Osteoblast (primary cell): Measurements from ENCODE around the gene TBATA. TPM values are rescaled to one million over a fixed set of nuclear protein-coding genes. Genes with fewer than 3 reads are reported as not detected.

Experiments used
- DNase-seq: peaks from one replicate; pipeline ENCODE4 v3.0.0; 2011; ENCODE audit warnings: low spot score, mixed read lengths; ENCODE audit not compliant: insufficient read length; ENCODE audit errors: missing footprints
- H2AFZ ChIP-seq: 2 replicates; pipeline ENCODE4 v1.6.0; 2011; ENCODE audit warnings: mild to moderate bottlenecking, low read length
- H3K27ac ChIP-seq: 2 replicates; pipeline ENCODE4 v1.5.1; 2011; ENCODE audit warnings: mild to moderate bottlenecking, low read depth, low read length, moderate library complexity
- H3K27me3 ChIP-seq: 2 replicates; pipeline ENCODE4 v1.6.0; 2012; ENCODE audit warnings: mild to moderate bottlenecking, control low read depth, inconsistent platforms, low read length, moderate library complexity; ENCODE audit not compliant: insufficient read depth
- H3K36me3 ChIP-seq: 2 replicates; pipeline ENCODE4 v1.5.1; 2011; ENCODE audit warnings: mild to moderate bottlenecking, low read length, control low read depth, moderate library complexity; ENCODE audit not compliant: insufficient read depth
- H3K4me1 ChIP-seq: 2 replicates; pipeline ENCODE4 v1.5.1; 2011; ENCODE audit warnings: mild to moderate bottlenecking, low read length, control low read depth, moderate library complexity; ENCODE audit not compliant: insufficient read depth
- H3K4me2 ChIP-seq: 2 replicates; pipeline ENCODE4 v1.6.0; 2011; ENCODE audit warnings: mild to moderate bottlenecking, low read length; ENCODE audit not compliant: insufficient read depth
- H3K4me3 ChIP-seq: fragments of 200-600 bp; sonication (generic); 3 replicates; pipeline ENCODE4 v1.5.1; 2012; ENCODE audit warnings: mild to moderate bottlenecking, low read length, inconsistent platforms; ENCODE audit not compliant: insufficient read depth
- H3K79me2 ChIP-seq: 2 replicates; pipeline ENCODE4 v1.6.0; 2012; ENCODE audit warnings: mild to moderate bottlenecking, low read length, control low read depth, inconsistent platforms; ENCODE audit not compliant: insufficient read depth
- H3K9me3 ChIP-seq: 2 replicates; pipeline ENCODE4 v1.5.1; 2011; ENCODE audit warnings: low read depth, low read length, control low read depth
- H4K20me1 ChIP-seq: 2 replicates; pipeline ENCODE4 v1.6.0; 2012; ENCODE audit warnings: mild to moderate bottlenecking, low read length, control low read depth; ENCODE audit not compliant: insufficient read depth
- total RNA-seq: library from RNA; depleted of rRNA; stranded (reverse); fragments of >200 nt; gene quantifications from 2 replicates; pipeline ENCODE4 v1.2.3, GENCODE V29; 2012
- TF ChIP-seq, protein P1 (sequence below): IDR thresholded peaks from 2 replicates; pipeline ENCODE4 v1.5.1; 2011; ENCODE audit warnings: mild to moderate bottlenecking, low read depth, low read length, moderate library complexity; ENCODE audit errors: extremely low read depth

Gene TBATA
- total RNA-seq, 1 donor = not detected

DNA sequence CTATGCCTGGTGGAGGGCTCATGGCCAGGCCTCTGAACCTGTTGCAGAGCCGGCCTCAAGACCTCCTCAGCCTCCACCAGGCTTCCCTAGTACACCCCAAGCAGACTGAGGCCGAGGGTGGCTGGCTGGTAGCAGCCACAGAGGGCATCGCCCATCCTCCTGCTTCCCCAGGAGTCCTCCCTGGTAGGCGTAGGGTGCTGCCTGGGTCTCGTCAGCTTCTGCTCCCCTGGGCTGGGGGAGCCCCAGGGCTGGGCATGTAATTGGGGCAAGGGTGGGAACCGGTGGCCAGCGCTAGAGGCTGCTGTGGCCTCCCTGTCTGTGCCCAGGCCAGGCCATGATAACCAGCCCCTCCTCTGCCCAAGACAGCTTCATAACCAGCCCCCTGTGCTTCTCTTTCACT is 32.6 kb downstream of the TBATA start:
- Histone ChIP-seq H3K9me3 (no peaks in the 10 kb centered on the region), H3K4me3 (no peak overlapping the region), H3K4me2 (no peak overlapping the region), H3K27ac (no peak overlapping the region), H3K36me3 (no peaks in the 10 kb centered on the region), H4K20me1 (no peaks in the 10 kb centered on the region), H2AFZ (no peak overlapping the region), H3K4me1 (peaks cover 19% of the 10 kb centered on the region), H3K79me2 (no peaks in the 10 kb centered on the region), H3K27me3 (no peaks in the 10 kb centered on the region)
- TF ChIP-seq, protein P1, sequence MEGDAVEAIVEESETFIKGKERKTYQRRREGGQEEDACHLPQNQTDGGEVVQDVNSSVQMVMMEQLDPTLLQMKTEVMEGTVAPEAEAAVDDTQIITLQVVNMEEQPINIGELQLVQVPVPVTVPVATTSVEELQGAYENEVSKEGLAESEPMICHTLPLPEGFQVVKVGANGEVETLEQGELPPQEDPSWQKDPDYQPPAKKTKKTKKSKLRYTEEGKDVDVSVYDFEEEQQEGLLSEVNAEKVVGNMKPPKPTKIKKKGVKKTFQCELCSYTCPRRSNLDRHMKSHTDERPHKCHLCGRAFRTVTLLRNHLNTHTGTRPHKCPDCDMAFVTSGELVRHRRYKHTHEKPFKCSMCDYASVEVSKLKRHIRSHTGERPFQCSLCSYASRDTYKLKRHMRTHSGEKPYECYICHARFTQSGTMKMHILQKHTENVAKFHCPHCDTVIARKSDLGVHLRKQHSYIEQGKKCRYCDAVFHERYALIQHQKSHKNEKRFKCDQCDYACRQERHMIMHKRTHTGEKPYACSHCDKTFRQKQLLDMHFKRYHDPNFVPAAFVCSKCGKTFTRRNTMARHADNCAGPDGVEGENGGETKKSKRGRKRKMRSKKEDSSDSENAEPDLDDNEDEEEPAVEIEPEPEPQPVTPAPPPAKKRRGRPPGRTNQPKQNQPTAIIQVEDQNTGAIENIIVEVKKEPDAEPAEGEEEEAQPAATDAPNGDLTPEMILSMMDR = no peak
- peak; percentile 47 for DNase-seq

DNA sequence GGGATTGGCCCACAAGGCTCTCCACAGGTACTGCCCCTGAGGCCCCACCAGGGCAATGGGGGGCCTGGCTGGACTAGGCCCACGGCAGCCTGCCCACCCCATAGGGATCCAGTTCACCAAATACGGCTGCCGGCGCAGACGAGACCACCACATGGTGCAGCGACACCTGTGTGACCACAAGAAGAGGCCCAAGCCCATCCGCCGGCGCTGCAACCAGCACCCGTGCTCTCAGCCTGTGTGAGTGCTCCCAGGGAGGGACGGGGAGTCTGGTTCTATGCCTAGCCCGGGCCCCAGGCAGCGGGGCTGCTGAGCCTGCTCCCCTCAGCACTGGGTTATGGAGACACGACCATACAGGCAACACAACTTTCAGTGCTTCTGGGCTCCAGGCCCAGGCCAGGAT is 33.2 kb downstream of the TBATA start:
- no peaks in the 10 kb centered on the region for H4K20me1 ChIP-seq
- no peaks in the 10 kb centered on the region for H3K79me2 ChIP-seq
- no peak overlapping the region for H2AFZ ChIP-seq
- peaks cover 19% of the 10 kb centered on the region for H3K4me1 ChIP-seq
- no peak for DNase-seq
- no peaks in the 10 kb centered on the region for H3K36me3 ChIP-seq
- H3K4me2 ChIP-seq = no peak overlapping the region
- no peak overlapping the region for H3K27ac ChIP-seq
- no peaks in the 10 kb centered on the region for H3K27me3 ChIP-seq
- H3K9me3 ChIP-seq = no peaks in the 10 kb centered on the region
- no peak overlapping the region for H3K4me3 ChIP-seq
- TF ChIP-seq, protein P1 = no peak

DNA sequence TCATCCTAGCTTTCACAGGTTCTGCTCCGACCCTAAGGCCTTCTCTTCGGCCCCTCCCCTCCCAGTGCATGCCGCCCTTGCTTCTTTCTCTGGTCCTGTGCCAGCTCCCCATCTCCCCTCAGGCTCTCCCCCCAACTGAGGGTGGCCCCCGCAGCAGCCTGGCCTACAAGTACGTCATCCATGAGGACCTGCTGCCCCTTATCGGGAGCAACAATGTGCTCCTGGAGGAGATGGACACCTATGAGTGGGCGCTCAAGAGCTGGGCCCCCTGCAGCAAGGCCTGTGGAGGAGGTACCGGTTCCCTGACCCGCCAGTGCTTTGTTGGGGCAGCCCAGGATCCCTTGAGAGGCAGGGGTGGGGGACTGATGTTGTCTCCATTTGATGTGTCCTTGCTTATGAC is 33.8 kb downstream of the TBATA start:
- no peak for DNase-seq
- Histone ChIP-seq H3K79me2 (no peaks in the 10 kb centered on the region), H3K27me3 (no peaks in the 10 kb centered on the region), H2AFZ (no peak overlapping the region), H4K20me1 (no peaks in the 10 kb centered on the region), H3K4me3 (no peak overlapping the region), H3K27ac (no peak overlapping the region), H3K4me1 (peaks cover 15% of the 10 kb centered on the region), H3K4me2 (no peak overlapping the region), H3K9me3 (no peaks in the 10 kb centered on the region), H3K36me3 (no peaks in the 10 kb centered on the region)
- TF ChIP-seq, protein P1 = no peak

DNA sequence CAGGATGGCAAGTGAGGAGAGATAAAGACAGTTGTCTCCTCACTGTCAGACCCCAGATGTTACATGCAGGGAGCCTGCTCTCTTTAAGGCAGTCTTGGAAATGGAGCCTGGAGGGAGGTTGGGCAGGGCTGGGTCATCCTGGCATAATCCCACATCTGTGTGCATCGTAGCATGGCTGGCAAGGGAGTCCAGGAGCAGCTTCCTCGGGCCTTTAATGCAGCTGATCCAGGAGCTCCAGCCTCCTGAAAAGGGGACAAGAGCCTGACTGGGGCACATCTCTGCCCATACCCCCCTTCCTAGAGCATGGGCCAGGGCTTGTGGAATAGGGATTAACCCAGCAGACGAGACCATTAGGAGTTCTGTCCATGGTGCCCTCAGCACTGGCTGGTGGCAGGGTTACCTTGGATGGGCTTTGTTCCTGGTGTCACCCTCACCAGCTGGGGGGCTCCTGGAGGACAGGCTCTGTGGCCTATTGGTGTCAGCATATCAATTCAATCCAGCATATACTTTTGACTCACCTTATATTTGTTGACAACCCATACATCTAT is 34.9 kb downstream of the TBATA start:
- no peak overlapping the region for H3K27ac ChIP-seq
- H2AFZ ChIP-seq = no peak overlapping the region
- no peaks in the 10 kb centered on the region for H3K27me3 ChIP-seq
- no peak overlapping the region for H3K4me3 ChIP-seq
- peak; percentile 62 for DNase-seq
- H3K79me2 ChIP-seq = no peaks in the 10 kb centered on the region
- TF ChIP-seq, protein P1 = no peak
- H3K4me1 ChIP-seq = peaks cover 12% of the 10 kb centered on the region
- no peaks in the 10 kb centered on the region for H4K20me1 ChIP-seq
- no peaks in the 10 kb centered on the region for H3K36me3 ChIP-seq
- peaks cover 2% of the 10 kb centered on the region for H3K9me3 ChIP-seq
- no peak overlapping the region for H3K4me2 ChIP-seq
